ENCODE results near the gene LCE6A.

DNA sequence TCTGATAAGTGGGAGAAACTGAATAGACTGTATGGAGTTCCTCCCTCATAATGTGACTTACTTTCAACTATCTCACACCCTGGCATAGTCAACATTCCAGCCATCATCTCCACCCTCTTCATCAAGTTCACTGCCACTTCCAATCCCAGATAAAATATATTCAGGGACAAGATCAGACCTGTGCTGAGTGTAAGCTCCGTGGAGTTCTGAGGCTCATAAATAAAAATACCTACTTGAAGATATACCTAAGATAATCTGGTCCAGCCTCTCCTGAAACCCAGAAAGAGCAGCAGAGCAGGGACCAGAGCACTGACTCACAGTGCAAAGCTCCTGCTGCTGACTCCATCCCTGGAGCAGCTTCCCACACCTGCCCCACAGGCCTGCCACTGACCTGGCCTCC is 15.4 kb downstream of the LCE6A start:
- TF ChIP-seq POLR2A (IDR thresholded peaks at IDR 0.05) (no peak), EP300 (IDR thresholded peaks at IDR 0.05) (no peak)
- TF ChIP-seq, protein P1, sequence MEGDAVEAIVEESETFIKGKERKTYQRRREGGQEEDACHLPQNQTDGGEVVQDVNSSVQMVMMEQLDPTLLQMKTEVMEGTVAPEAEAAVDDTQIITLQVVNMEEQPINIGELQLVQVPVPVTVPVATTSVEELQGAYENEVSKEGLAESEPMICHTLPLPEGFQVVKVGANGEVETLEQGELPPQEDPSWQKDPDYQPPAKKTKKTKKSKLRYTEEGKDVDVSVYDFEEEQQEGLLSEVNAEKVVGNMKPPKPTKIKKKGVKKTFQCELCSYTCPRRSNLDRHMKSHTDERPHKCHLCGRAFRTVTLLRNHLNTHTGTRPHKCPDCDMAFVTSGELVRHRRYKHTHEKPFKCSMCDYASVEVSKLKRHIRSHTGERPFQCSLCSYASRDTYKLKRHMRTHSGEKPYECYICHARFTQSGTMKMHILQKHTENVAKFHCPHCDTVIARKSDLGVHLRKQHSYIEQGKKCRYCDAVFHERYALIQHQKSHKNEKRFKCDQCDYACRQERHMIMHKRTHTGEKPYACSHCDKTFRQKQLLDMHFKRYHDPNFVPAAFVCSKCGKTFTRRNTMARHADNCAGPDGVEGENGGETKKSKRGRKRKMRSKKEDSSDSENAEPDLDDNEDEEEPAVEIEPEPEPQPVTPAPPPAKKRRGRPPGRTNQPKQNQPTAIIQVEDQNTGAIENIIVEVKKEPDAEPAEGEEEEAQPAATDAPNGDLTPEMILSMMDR (IDR thresholded peaks at IDR 0.05), result no peak

Measured in tibial nerve (tissue), 4 donors.